ENCODE data around the gene SF3A1.

GRCh38 chr22:30323246-30323645, 33.4 kb downstream of the SF3A1 start:
- TF ChIP-seq CTCF (IDR thresholded peaks at IDR 0.05; ENCODE audit: low read length), result no peak
- TF ChIP-seq EZH2 (optimal IDR thresholded peaks at IDR 0.05; ENCODE audit: low read depth, low read length), result no peak
